HEK293T (cell line): ENCODE results near the gene APBA1.

ENCODE experiments used
- BHLHE40 ChIP-seq: fragments of 450-650 bp; IDR thresholded peaks from 2 replicates; pipeline ENCODE4 v1.6.1; 2016; ENCODE audit warnings: mild to moderate bottlenecking, moderate library complexity, borderline replicate concordance
- FOXA1 ChIP-seq: fragments of 450-650 bp; IDR thresholded peaks from 2 replicates; pipeline ENCODE4 v1.6.1; 2016; ENCODE audit warnings: mild to moderate bottlenecking
- NFRKB ChIP-seq: fragments of 450-650 bp; IDR thresholded peaks from 2 replicates; pipeline ENCODE4 v1.6.1; 2016; ENCODE audit warnings: mild to moderate bottlenecking, moderate library complexity

DNA sequence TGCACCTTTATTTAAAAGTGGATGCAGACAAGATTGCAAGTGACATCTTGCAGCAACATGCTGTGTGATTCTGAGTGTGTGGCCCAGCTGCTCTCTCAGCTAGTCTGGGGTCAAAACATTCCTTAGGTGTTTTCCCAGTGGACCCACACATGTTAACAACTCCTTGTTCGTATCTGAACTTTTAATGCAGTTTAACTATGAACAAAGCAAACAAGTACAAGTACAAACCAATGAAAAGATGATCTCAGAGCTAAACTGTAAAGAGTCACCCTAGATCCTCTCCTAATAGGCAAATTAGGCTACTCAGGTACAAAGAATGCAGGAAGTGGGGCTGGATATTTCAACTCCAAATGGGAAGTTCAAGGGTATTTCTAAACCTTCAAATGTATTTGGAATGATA is 238.8 kb downstream of the APBA1 start:
- no peak for TF ChIP-seq BHLHE40
- TF ChIP-seq NFRKB: no peak
- no peak for TF ChIP-seq FOXA1
